A549 (cell line): ENCODE results near the gene DCLK3. TPM values are rescaled to one million over a fixed set of nuclear protein-coding genes. Genes with fewer than 3 reads are reported as not detected.

Experiments
- ATAC-seq, 2 experiments: fragments of 200-7000 bp in 1 of 2; fragments of >200 bp in 1 of 2; cut with Nextera tagmentation in 1 of 2; cut with Tn5 transposase in 1 of 2; 3 replicates each; pipeline versions ENCODE4 v1.8.0 to v1.9.1; 2018 to 2020; ENCODE audit warnings: mild to moderate bottlenecking in 1 of 2, moderate library complexity in 1 of 2
- CTCF ChIA-PET: fragments of 300-600 bp; sonication (Branson Sonifier 250); formaldehyde crosslinking; extraction: SDS; loops from one replicate; lab custom pipeline; 2021; ENCODE audit warnings: antibody characterized with exemption, inconsistent platforms; lab: Yijun Ruan, JAX
- POLR2A ChIA-PET: fragments of 350-600 bp; formaldehyde crosslinking; extraction: SDS; loops from one replicate; lab custom pipeline; 2021; ENCODE audit warnings: antibody characterized with exemption, inconsistent platforms; lab: Yijun Ruan, JAX
- DNase-seq, 2 experiments: peaks; one replicate each; pipeline versions ENCODE4 v3.0.0 to v3.0.0-alpha.2; 2011 to 2016; ENCODE audit warnings: low read depth in 1 of 2, low spot score in 1 of 2
- FAIRE-seq: peaks from 2 replicates; lab custom pipeline; 2011; peaks lifted over from hg19 to GRCh38; lab: Jason Lieb, UNC
- H3K27ac ChIP-seq, 2 experiments: fragments of >200 bp; sonication (Bioruptor Twin); formaldehyde crosslinking; 3 replicates each; pipeline ENCODE4 v1.5.1; 2016 to 2017
- H3K4me1 ChIP-seq: fragments of >200 bp; sonication (Bioruptor Twin); formaldehyde crosslinking; 3 replicates; pipeline ENCODE4 v1.6.1; 2016
- H3K4me2 ChIP-seq: fragments of >200 bp; sonication (Bioruptor Twin); formaldehyde crosslinking; 3 replicates; pipeline ENCODE4 v1.6.1; 2016
- H3K4me3 ChIP-seq: fragments of >200 bp; sonication (Bioruptor Twin); formaldehyde crosslinking; 3 replicates; pipeline ENCODE4 v1.5.1; 2016
- H3K9me3 ChIP-seq: fragments of >200 bp; sonication (Bioruptor Twin); formaldehyde crosslinking; 3 replicates; pipeline ENCODE4 v1.6.1; 2016
- CBX8 ChIP-seq: fragments of 200-600 bp; sonication (generic); IDR thresholded peaks from 2 replicates; pipeline ENCODE4 v1.6.1; 2016
- CEBPB ChIP-seq, 2 experiments: fragments of >200 bp in 1 of 2; sonication (Bioruptor Twin) in 1 of 2; formaldehyde crosslinking in 1 of 2; IDR thresholded peaks; 2 replicates each; pipeline ENCODE4 v1.6.1; 2012 to 2016
- CTCF ChIP-seq: fragments of >200 bp; sonication (Bioruptor Twin); formaldehyde crosslinking; IDR thresholded peaks from 3 replicates; pipeline ENCODE4 v1.5.1; 2016
- EHF ChIP-seq: fragments of 250-450 bp; sonication (Bioruptor Pico); IDR thresholded peaks from 2 replicates; pipeline ENCODE4 v1.5.0; 2020; ENCODE audit warnings: mild to moderate bottlenecking
- EHMT2 ChIP-seq: fragments of 200-600 bp; sonication (generic); IDR thresholded peaks from 2 replicates; pipeline ENCODE4 v1.6.1; 2016; ENCODE audit warnings: antibody characterized with exemption, low read depth, mild to moderate bottlenecking, moderate library complexity
- EP300 ChIP-seq, 2 experiments: fragments of >200 bp; sonication (Bioruptor Twin); formaldehyde crosslinking; IDR thresholded peaks; 2 replicates in 1 of 2; 3 replicates in 1 of 2; pipeline ENCODE4 v1.6.1; 2016 to 2017
- ESRRA ChIP-seq: fragments of 150-350 bp; IDR thresholded peaks from 2 replicates; pipeline ENCODE4 v1.6.1; 2014; ENCODE audit warnings: mild to moderate bottlenecking, low read length, borderline replicate concordance
- FOSL2 ChIP-seq, 2 experiments: fragments of 450-650 bp in 1 of 2; fragments of >200 bp in 1 of 2; sonication (Bioruptor Twin) in 1 of 2; formaldehyde crosslinking; IDR thresholded peaks; 2 replicates each; pipeline versions ENCODE4 v1.5.0 to v1.6.1; 2016 to 2020; ENCODE audit warnings: mild to moderate bottlenecking in 1 of 2, moderate library complexity in 1 of 2
- GATA3 ChIP-seq: IDR thresholded peaks from 2 replicates; pipeline ENCODE4 v1.6.1; 2012; ENCODE audit warnings: borderline replicate concordance
- HES2 ChIP-seq: fragments of >200 bp; sonication (Bioruptor Twin); formaldehyde crosslinking; IDR thresholded peaks from 2 replicates; pipeline ENCODE4 v1.6.1; 2016
- HEYL ChIP-seq: fragments of 250-450 bp; sonication (Bioruptor Pico); IDR thresholded peaks from 2 replicates; pipeline ENCODE4 v1.8.0; 2021; ENCODE audit warnings: mild to moderate bottlenecking, moderate library complexity
- KDM1A ChIP-seq: fragments of 200-600 bp; sonication (generic); IDR thresholded peaks from 2 replicates; pipeline ENCODE4 v1.6.1; 2016; ENCODE audit warnings: low read depth, mild to moderate bottlenecking
- MYC ChIP-seq: IDR thresholded peaks from 2 replicates; pipeline ENCODE4 v1.6.1; 2012; ENCODE audit warnings: mild to moderate bottlenecking, inconsistent platforms, low read length, improper control_type of control experiment, borderline replicate concordance
- NFE2L2 ChIP-seq: fragments of 150-350 bp; conservative IDR thresholded peaks from 2 replicates; pipeline ENCODE4 v1.6.1; 2014; ENCODE audit warnings: low read length
- NR3C1 ChIP-seq: fragments of >200 bp; sonication (Bioruptor Twin); formaldehyde crosslinking; IDR thresholded peaks from 3 replicates; pipeline ENCODE4 v1.6.1; 2017
- PBX3 ChIP-seq: IDR thresholded peaks from 2 replicates; pipeline ENCODE4 v1.6.1; 2012
- RAD21 ChIP-seq, 2 experiments: fragments of >200 bp in 1 of 2; sonication (Bioruptor Twin) in 1 of 2; formaldehyde crosslinking in 1 of 2; IDR thresholded peaks in 1 of 2; conservative IDR thresholded peaks in 1 of 2; 2 replicates in 1 of 2; 3 replicates in 1 of 2; pipeline ENCODE4 v1.6.1; 2012 to 2018; ENCODE audit warnings: inconsistent platforms in 1 of 2
- RCOR1 ChIP-seq: fragments of 150-350 bp; IDR thresholded peaks from 2 replicates; pipeline ENCODE4 v1.6.1; 2014; ENCODE audit warnings: antibody characterized with exemption, low read length, low read depth
- SMC3 ChIP-seq: fragments of >200 bp; sonication (Bioruptor Twin); formaldehyde crosslinking; IDR thresholded peaks from 3 replicates; pipeline ENCODE4 v1.6.1; 2018; ENCODE audit warnings: inconsistent platforms
- SREBF2 ChIP-seq: fragments of 450-650 bp; IDR thresholded peaks from 2 replicates; pipeline ENCODE4 v1.6.1; 2014; ENCODE audit warnings: mild to moderate bottlenecking, moderate library complexity
- TFCP2L1 ChIP-seq: fragments of 250-450 bp; sonication (Bioruptor Pico); IDR thresholded peaks from 2 replicates; pipeline ENCODE4 v1.5.0; 2021; ENCODE audit warnings: mild to moderate bottlenecking
- TP53 ChIP-seq: fragments of 250-450 bp; sonication (Bioruptor Pico); IDR thresholded peaks from 2 replicates; pipeline ENCODE4 v1.5.0; 2021; ENCODE audit warnings: mild to moderate bottlenecking, moderate library complexity
- ZFP36 ChIP-seq: fragments of 450-650 bp; IDR thresholded peaks from 2 replicates; pipeline ENCODE4 v1.6.1; 2014; ENCODE audit warnings: borderline replicate concordance; ENCODE audit not compliant: partially characterized antibody
- WGBS: methylation state at CpG from one replicate; pipeline ENCODE4 v1.1.6; 2017; ENCODE audit errors: missing lambda C conversion rate; 5-methylcytosine and 5-hydroxymethylcytosine counted together
- polyA plus RNA-seq, 4 experiments: library from polyadenylated mRNA; depleted of rRNA in 3 of 4; stranded (reverse); fragments of >200 nt; fragmentation: RNase III in 1 of 4; extraction: RNeasy Plus Mini Kit Qiagen cat#74134 plus additional on column Dnase treatment in 1 of 4; gene quantifications; 2 replicates in 3 of 4; 3 replicates in 1 of 4; pipeline ENCODE4 v1.2.3, GENCODE V29; 2011 to 2017

DCLK3 gene
- polyA plus RNA-seq, 2 of the 4 experiments (the other 2 are of a cell fraction): not detected

GRCh38 chr3:36792342-36792741 is 28.0 kb upstream of the DCLK3 start:
- peak; percentile 8 to 37 for DNase-seq

GRCh38 chr3:36790765-36791164 is 26.4 kb upstream of the DCLK3 start:
- Histone ChIP-seq H3K4me3 (no peak overlapping the region), H3K4me2 (no peak overlapping the region), H3K27ac (no peak overlapping the region), H3K4me1 (no peaks in the 10 kb centered on the region), H3K9me3 (no peaks in the 10 kb centered on the region)
- no peak for TF ChIP-seq NFE2L2
- TF ChIP-seq HEYL (CRISPR knock-in tag): no peak
- no peak for TF ChIP-seq PBX3
- TF ChIP-seq TFCP2L1 (CRISPR knock-in tag): no peak
- TF ChIP-seq CEBPB (IDR thresholded peaks at IDR 0.05): no peak
- TF ChIP-seq RCOR1: no peak
- TF ChIP-seq EHMT2: no peak
- TF ChIP-seq MYC: no peak
- TF ChIP-seq ZFP36: no peak
- TF ChIP-seq NR3C1: no peak
- no peak for TF ChIP-seq GATA3
- no peak for TF ChIP-seq EP300 (IDR thresholded peaks at IDR 0.05)
- TF ChIP-seq SMC3: no peak
- TF ChIP-seq KDM1A: no peak
- TF ChIP-seq CBX8: no peak
- no peak for TF ChIP-seq TP53 (CRISPR knock-in tag)
- TF ChIP-seq FOSL2 (IDR thresholded peaks at IDR 0.05): no peak
- TF ChIP-seq FOSL2 (CRISPR knock-in tag; IDR thresholded peaks at IDR 0.05): no peak
- TF ChIP-seq SREBF2: no peak
- no peak for TF ChIP-seq HES2
- no peak for TF ChIP-seq ESRRA
- ChIA-PET POLR2A (no interaction called here), CTCF (interaction anchor here (0.6 to 3.3 kb wide), 5 partner anchors 14 to 465 kb away, joined by 3 to 13 read pairs (median 3); no protein-coding TSS in a partner anchor)
- ATAC-seq: no peak
- WGBS: 5% methylated on average over 5 of the region's 6 CpGs
- no peak for DNase-seq
- no peak for FAIRE-seq

More at GRCh38 chr3:36792342-36792741, 28.0 kb upstream of the DCLK3 start:
- no peak overlapping the region for H3K27ac ChIP-seq
- no peak for TF ChIP-seq EHF (CRISPR knock-in tag)
- TF ChIP-seq SMC3: peak; percentile 40
- peak; percentile 46 for TF ChIP-seq CTCF
- TF ChIP-seq RAD21 (conservative IDR thresholded peaks at IDR 0.05 in 1 of 2, IDR thresholded peaks at IDR 0.05 in 1 of 2): peak; percentile 62 to 79
- TF ChIP-seq PBX3: no peak
- TF ChIP-seq ZFP36: no peak
- TF ChIP-seq, all 56 proteins: peak for 3
- no peak for FAIRE-seq
- Histone ChIP-seq H3K4me2 (no peak overlapping the region), H3K4me3 (no peak overlapping the region), H3K4me1 (no peaks in the 10 kb centered on the region), H3K9me3 (no peaks in the 10 kb centered on the region)
- POLR2A ChIA-PET: no interaction called here
- peak; percentile 92 to 98 for ATAC-seq
- CTCF ChIA-PET: interaction anchor here (0.7 to 3.3 kb wide), 20 partner anchors 9 to 292 kb away, joined by 3 to 21 read pairs (median 4); partner anchors contain the start of genes EPM2AIP1 and MLH1
- WGBS: 36% methylated on average over 2 of the region's 4 CpGs
